Mesendoderm (in vitro differentiated cells): ENCODE measurements around the gene RHOH.

Experiments used
- DNase-seq: peaks from one replicate; pipeline ENCODE4 v3.0.0; 2013
- H2AK5ac ChIP-seq: 2 replicates; pipeline ENCODE4 v1.6.1; 2013; ENCODE audit warnings: low read length, inconsistent platforms
- H2BK120ac ChIP-seq: 2 replicates; pipeline ENCODE4 v1.6.1; 2013; ENCODE audit warnings: low read depth, mild to moderate bottlenecking, low read length, moderate library complexity, mixed read lengths
- H2BK15ac ChIP-seq: replicated peaks from 2 replicates; pipeline ENCODE4 v1.6.1; 2013; ENCODE audit warnings: low read depth, mild to moderate bottlenecking, moderate library complexity
- H2BK5ac ChIP-seq: 2 replicates; pipeline ENCODE4 v1.6.1; 2013; ENCODE audit warnings: low read length, inconsistent platforms
- H3K18ac ChIP-seq: 2 replicates; pipeline ENCODE4 v1.6.1; 2013; ENCODE audit warnings: mild to moderate bottlenecking, low read length, mixed read lengths
- H3K23ac ChIP-seq: one replicate; pipeline ENCODE4 v1.6.1; 2013; ENCODE audit warnings: low read length
- H3K27ac ChIP-seq: 2 replicates; pipeline ENCODE4 v1.5.1; 2013; ENCODE audit warnings: low read depth, mild to moderate bottlenecking, inconsistent platforms, low read length, moderate library complexity
- H3K27me3 ChIP-seq: 2 replicates; pipeline ENCODE4 v1.6.1; 2013; ENCODE audit warnings: low read length, control low read depth, mild to moderate bottlenecking, inconsistent platforms; ENCODE audit not compliant: insufficient read depth, poor library complexity
- H3K36me3 ChIP-seq: 2 replicates; pipeline ENCODE4 v1.6.1; 2013; ENCODE audit warnings: low read length, inconsistent platforms; ENCODE audit not compliant: control insufficient read depth, insufficient read depth
- H3K4ac ChIP-seq: one replicate; pipeline ENCODE4 v1.6.1; 2013; ENCODE audit warnings: low read depth, mild to moderate bottlenecking, low read length, moderate library complexity
- H3K4me1 ChIP-seq: 2 replicates; pipeline ENCODE4 v1.6.1; 2013; ENCODE audit warnings: low read depth, low read length, inconsistent platforms; ENCODE audit not compliant: control insufficient read depth
- H3K4me2 ChIP-seq: 2 replicates; pipeline ENCODE4 v1.6.1; 2013; ENCODE audit warnings: low read length
- H3K4me3 ChIP-seq: 2 replicates; pipeline ENCODE4 v1.5.1; 2013; ENCODE audit warnings: mild to moderate bottlenecking, low read length
- H3K56ac ChIP-seq: one replicate; pipeline ENCODE4 v1.6.1; 2013; ENCODE audit warnings: low read length
- H3K79me1 ChIP-seq: 2 replicates; pipeline ENCODE4 v1.6.1; 2013; ENCODE audit warnings: low read length, inconsistent platforms
- H3K79me2 ChIP-seq: 2 replicates; pipeline ENCODE4 v1.6.1; 2013; ENCODE audit warnings: mild to moderate bottlenecking, low read length; ENCODE audit not compliant: control insufficient read depth, insufficient read depth
- H3K9ac ChIP-seq: 2 replicates; pipeline ENCODE4 v1.6.1; 2013; ENCODE audit warnings: low read length, inconsistent platforms
- H4K5ac ChIP-seq: one replicate; pipeline ENCODE4 v1.6.1; 2013; ENCODE audit warnings: low read length
- H4K8ac ChIP-seq: one replicate; pipeline ENCODE4 v1.6.1; 2013; ENCODE audit warnings: low read depth, mild to moderate bottlenecking, control low read depth, low read length, moderate library complexity
- WGBS: extraction: QIAGEN DNeasy Blood & Tissue Kit; methylation state at CpG from one replicate; pipeline ENCODE4 v1.1.7; 2013; ENCODE audit warnings: low lambda C conversion rate, missing lambda C conversion rate; ENCODE audit not compliant: insufficient coverage; ENCODE audit errors: extremely low coverage; 5-methylcytosine and 5-hydroxymethylcytosine counted together

Gene RHOH

DNA sequence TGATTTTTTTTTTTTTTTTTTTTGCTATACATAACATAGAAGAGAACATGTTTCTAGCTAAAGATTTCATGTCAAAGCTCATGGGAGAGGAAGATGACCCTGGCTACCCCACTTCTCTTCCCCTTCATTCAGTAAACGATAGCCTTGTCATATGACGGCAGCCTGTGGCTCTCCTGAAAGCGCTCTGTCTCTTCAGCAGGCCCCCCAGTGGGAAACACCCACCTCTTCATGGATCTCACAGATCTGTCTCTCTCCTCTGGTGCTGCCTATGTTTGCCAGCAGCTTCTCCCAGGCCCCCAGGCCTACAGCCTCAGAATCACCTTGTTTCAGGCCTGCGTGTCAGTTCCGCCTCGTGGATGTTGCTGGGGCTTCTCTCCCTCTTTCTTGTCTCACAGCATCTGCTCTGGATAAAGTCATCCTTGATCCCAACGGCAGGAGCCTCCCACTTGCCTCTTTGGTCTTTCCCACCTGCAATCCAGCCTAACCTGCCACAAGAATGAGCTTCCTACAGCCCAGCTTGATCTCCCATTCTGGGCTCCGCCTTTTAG, 34.6 kb downstream of the RHOH start:
- Histone ChIP-seq H3K79me1 (no peaks in the 10 kb centered on the region), H3K4ac (no peak overlapping the region), H2BK15ac (no peak overlapping the region), H3K56ac (no peak overlapping the region), H3K9ac (no peak overlapping the region), H3K23ac (no peak overlapping the region), H4K8ac (no peak overlapping the region), H3K27ac (no peak overlapping the region), H3K4me3 (no peak overlapping the region), H3K27me3 (no peaks in the 10 kb centered on the region), H2AK5ac (no peak overlapping the region), H3K18ac (no peak overlapping the region), H3K79me2 (no peaks in the 10 kb centered on the region), H2BK120ac (no peak overlapping the region), H3K4me1 (no peaks in the 10 kb centered on the region), H2BK5ac (no peak overlapping the region), H3K36me3 (no peaks in the 10 kb centered on the region), H4K5ac (no peak overlapping the region), H3K4me2 (no peak overlapping the region)
- DNase-seq, result no peak
- no CpG with 5 or more reads among the region's 8 CpGs for WGBS

DNA sequence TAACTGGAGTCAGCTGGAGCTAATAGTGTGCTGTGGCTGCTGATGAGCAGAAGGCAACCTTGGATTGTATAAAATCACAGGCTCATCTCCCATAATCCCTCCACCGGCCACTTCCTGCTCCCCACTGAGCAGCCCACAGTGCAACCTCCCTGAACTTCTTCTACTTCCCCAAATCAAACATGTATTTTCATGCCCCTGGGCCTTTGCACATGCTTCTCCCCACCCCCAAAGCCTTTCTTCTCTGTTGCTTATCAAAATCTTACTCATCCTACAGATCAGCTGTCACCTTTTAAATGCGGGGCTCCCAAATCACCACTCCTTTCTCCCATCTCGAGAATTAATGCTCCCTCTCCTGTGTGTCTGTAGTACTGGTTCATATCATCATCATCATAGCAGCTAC, 35.8 kb downstream of the RHOH start:
- Histone ChIP-seq H3K27ac (no peak overlapping the region), H3K18ac (no peak overlapping the region), H3K56ac (no peak overlapping the region), H2BK5ac (no peak overlapping the region), H2BK15ac (no peak overlapping the region), H2AK5ac (no peak overlapping the region), H4K8ac (no peak overlapping the region), H3K4ac (no peak overlapping the region), H3K23ac (no peak overlapping the region), H3K4me1 (no peaks in the 10 kb centered on the region), H3K27me3 (no peaks in the 10 kb centered on the region), H3K4me3 (no peak overlapping the region), H3K36me3 (no peaks in the 10 kb centered on the region), H4K5ac (no peak overlapping the region), H2BK120ac (no peak overlapping the region), H3K9ac (no peak overlapping the region), H3K79me1 (no peaks in the 10 kb centered on the region), H3K4me2 (no peak overlapping the region), H3K79me2 (no peaks in the 10 kb centered on the region)
- no peak for DNase-seq
- WGBS, result no CpG with 5 or more reads among the region's 3 CpGs

DNA sequence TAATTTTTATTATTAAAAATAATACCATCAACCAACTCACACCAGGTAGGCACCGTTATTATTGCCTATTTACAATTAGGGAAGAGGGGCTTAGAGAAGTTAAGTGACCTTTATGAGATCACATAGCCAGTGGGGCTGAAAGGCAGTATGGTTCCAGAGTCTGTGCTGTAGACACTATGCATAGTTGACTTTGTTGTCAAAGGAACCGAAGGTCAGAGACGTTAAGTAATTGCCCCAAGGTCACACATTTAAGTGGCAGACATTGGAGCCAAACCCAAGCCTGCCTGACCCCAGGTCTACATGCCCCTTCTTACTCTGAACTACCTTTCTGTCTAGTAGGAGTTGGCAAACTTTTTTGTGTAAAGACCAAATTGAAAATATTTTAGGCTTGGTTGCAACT, 36.4 kb downstream of the RHOH start:
- Histone ChIP-seq H3K18ac (no peak overlapping the region), H3K4me1 (no peaks in the 10 kb centered on the region), H3K36me3 (no peaks in the 10 kb centered on the region), H3K4me2 (no peak overlapping the region), H2BK15ac (no peak overlapping the region), H3K79me2 (no peaks in the 10 kb centered on the region), H3K23ac (no peak overlapping the region), H3K27ac (no peak overlapping the region), H2AK5ac (no peak overlapping the region), H3K79me1 (no peaks in the 10 kb centered on the region), H3K4me3 (no peak overlapping the region), H3K56ac (no peak overlapping the region), H3K9ac (no peak overlapping the region), H3K27me3 (no peaks in the 10 kb centered on the region), H2BK5ac (no peak overlapping the region), H2BK120ac (no peak overlapping the region), H4K5ac (no peak overlapping the region), H3K4ac (no peak overlapping the region), H4K8ac (no peak overlapping the region)
- no CpG with 5 or more reads among the region's 3 CpGs for WGBS
- no peak for DNase-seq

DNA sequence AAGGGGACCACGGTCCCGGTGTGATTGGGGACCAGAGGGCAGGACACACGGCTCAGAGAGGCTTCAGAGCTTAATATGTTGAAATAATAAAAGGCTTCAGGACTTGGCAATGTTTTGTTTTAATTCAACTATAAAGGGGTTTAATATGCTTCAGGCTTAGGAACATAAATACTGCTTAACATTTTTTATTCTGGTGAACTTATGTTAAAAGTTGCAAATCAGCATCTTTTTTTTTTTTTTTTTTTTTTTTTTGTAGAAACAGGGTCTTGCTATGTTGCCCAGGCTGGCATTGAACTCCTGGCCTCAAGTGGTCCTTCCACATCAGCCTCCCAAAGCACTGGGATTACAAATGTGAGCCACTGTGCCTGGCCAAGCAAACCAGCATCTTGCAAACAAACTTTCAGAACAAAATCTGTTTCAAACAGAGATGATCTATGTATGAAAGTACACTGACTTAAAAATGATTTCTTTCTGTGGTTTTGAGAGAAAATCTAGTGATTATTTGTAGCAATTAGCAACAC, 37.7 kb downstream of the RHOH start:
- Histone ChIP-seq H3K4me3 (no peak overlapping the region), H3K4ac (no peak overlapping the region), H3K27me3 (no peaks in the 10 kb centered on the region), H3K79me2 (no peaks in the 10 kb centered on the region), H3K4me1 (no peaks in the 10 kb centered on the region), H4K5ac (no peak overlapping the region), H3K23ac (no peak overlapping the region), H3K56ac (no peak overlapping the region), H4K8ac (no peak overlapping the region), H3K36me3 (no peaks in the 10 kb centered on the region), H3K79me1 (no peaks in the 10 kb centered on the region), H3K18ac (no peak overlapping the region), H3K27ac (no peak overlapping the region), H2AK5ac (no peak overlapping the region), H2BK120ac (no peak overlapping the region), H3K9ac (no peak overlapping the region), H2BK15ac (no peak overlapping the region), H2BK5ac (no peak overlapping the region), H3K4me2 (no peak overlapping the region)
- WGBS, result no CpG with 5 or more reads among the region's 3 CpGs
- DNase-seq, result no peak

DNA sequence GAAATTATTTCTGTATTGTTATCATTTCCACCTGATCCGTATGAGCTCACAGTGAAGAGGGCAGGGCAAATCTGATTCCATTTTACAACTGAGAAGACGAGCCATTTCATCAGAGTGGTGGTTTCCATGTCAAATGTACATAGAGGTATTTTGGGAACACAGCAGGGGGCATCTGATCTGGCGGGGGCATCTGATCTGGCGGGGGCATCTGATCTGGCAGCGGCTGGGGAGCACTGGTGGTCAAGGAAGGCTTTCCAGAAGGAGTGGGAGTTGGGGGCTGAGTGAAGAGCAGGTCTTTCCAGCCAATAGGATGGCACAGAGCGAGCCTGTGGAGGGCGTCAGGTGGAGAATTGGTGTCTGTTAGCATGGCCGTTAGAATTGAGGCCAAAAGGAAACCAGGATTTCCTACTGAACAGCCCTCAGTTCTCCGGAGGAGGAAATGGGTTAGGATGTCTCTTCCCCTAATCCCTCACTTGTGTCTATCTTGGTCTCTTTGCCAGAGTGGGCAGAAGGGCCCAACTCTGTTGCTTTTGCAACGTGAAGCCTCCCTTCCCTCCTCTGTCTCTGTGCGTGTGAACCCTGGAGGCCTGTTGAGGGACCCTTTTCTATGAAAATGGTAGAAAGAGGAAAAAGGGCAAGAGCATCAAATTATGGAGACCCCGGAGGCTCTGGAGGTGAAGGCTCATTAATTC, 41.3 kb downstream of the RHOH start:
- Histone ChIP-seq H3K79me1 (no peaks in the 10 kb centered on the region), H2BK15ac (no peak overlapping the region), H3K4me1 (no peaks in the 10 kb centered on the region), H3K27ac (no peak overlapping the region), H2BK120ac (no peak overlapping the region), H4K5ac (no peak overlapping the region), H3K9ac (no peak overlapping the region), H3K4me3 (no peak overlapping the region), H3K4ac (no peak overlapping the region), H2AK5ac (no peak overlapping the region), H4K8ac (no peak overlapping the region), H3K23ac (no peak overlapping the region), H3K27me3 (no peaks in the 10 kb centered on the region), H3K4me2 (no peak overlapping the region), H3K18ac (no peak overlapping the region), H3K56ac (no peak overlapping the region), H3K36me3 (no peaks in the 10 kb centered on the region), H3K79me2 (no peaks in the 10 kb centered on the region), H2BK5ac (no peak overlapping the region)
- no CpG with 5 or more reads among the region's 12 CpGs for WGBS
- DNase-seq, result no peak
